ENCODE measurements around the gene MAP2K1. TPM values are rescaled to one million over a fixed set of nuclear protein-coding genes. Genes with fewer than 3 reads are reported as not detected.

Gene MAP2K1
- total RNA-seq, 1 experiment from 2014 or later: 63.7 TPM

- Histone ChIP-seq H3K4me1 (no peaks in the 10 kb centered on the region), H3K9me3 (no peaks in the 10 kb centered on the region), H3K4me3 (ENCODE audit: low read depth, low read length) (no peak overlapping the region), H3K27me3 (replicated peaks; ENCODE audit: control insufficient read depth, insufficient read depth, low read length) (no peaks in the 10 kb centered on the region), H3K36me3 (ENCODE audit: control insufficient read depth, insufficient read depth, low read length) (no peaks in the 10 kb centered on the region; the same call in 1 of the 2 replicates)
- DNase-seq: no peak
- intact Hi-C loops (cut with micrococcal nuclease; ENCODE audit: unreplicated experiment): no loop called here
- no peak overlapping the region for H3K27ac Mint-ChIP-seq (ENCODE audit: unreplicated experiment)
- ChIA-PET POLR2A (no interaction called here), CTCF (no interaction called here)
- no peaks in the 10 kb centered on the region for H3K9me3 Mint-ChIP-seq (ENCODE audit: unreplicated experiment)
- no peaks in the 10 kb centered on the region for H3K4me1 Mint-ChIP-seq (ENCODE audit: low read depth, unreplicated experiment)
- BruUV-seq (replicated peaks): no TSS peak
- peaks cover 37% of the 10 kb centered on the region for H3K36me3 Mint-ChIP-seq (ENCODE audit: insufficient read depth, unreplicated experiment)
- no peaks in the 10 kb centered on the region for H3K27me3 Mint-ChIP-seq (ENCODE audit: insufficient read depth, unreplicated experiment)
- H3K4me3 Mint-ChIP-seq (ENCODE audit: unreplicated experiment): no peak overlapping the region
- no peak for TF ChIP-seq CTCF (IDR thresholded peaks at IDR 0.05; ENCODE audit: insufficient read depth in 1 of 2, low read depth in 1 of 2, low read length in 1 of 2, severe bottlenecking in 1 of 2, unreplicated experiment in 1 of 2)
Measured at GRCh38 chr15:66394472-66394871, 7.8 kb downstream of the MAP2K1 start.

GRCh38 chr15:66394915-66395314, 8.2 kb downstream of the MAP2K1 start:
- Mint-ChIP-seq H3K36me3 (ENCODE audit: insufficient read depth, unreplicated experiment) (peaks cover 41% of the 10 kb centered on the region), H3K9me3 (ENCODE audit: unreplicated experiment) (no peaks in the 10 kb centered on the region), H3K27me3 (ENCODE audit: insufficient read depth, unreplicated experiment) (no peaks in the 10 kb centered on the region), H3K4me1 (ENCODE audit: low read depth, unreplicated experiment) (no peaks in the 10 kb centered on the region), H3K4me3 (ENCODE audit: unreplicated experiment) (no peak overlapping the region), H3K27ac (ENCODE audit: unreplicated experiment) (no peak overlapping the region)
- no peaks in the 10 kb centered on the region; the same call in 1 of the 2 replicates for H3K36me3 ChIP-seq (ENCODE audit: control insufficient read depth, insufficient read depth, low read length)
- BruUV-seq (replicated peaks): no TSS peak
- H3K27me3 ChIP-seq (replicated peaks; ENCODE audit: control insufficient read depth, insufficient read depth, low read length): no peaks in the 10 kb centered on the region
- intact Hi-C loops (cut with micrococcal nuclease; ENCODE audit: unreplicated experiment): no loop called here
- H3K4me1 ChIP-seq: no peaks in the 10 kb centered on the region
- POLR2A ChIA-PET: no interaction called here
- no peak for DNase-seq
- no peaks in the 10 kb centered on the region for H3K9me3 ChIP-seq
- H3K4me3 ChIP-seq (ENCODE audit: low read depth, low read length): no peak overlapping the region
- TF ChIP-seq CTCF (IDR thresholded peaks at IDR 0.05; ENCODE audit: insufficient read depth in 1 of 2, low read depth in 1 of 2, low read length in 1 of 2, severe bottlenecking in 1 of 2, unreplicated experiment in 1 of 2): no peak
- CTCF ChIA-PET: no interaction called here

GRCh38 chr15:66399276-66399675, 12.6 kb downstream of the MAP2K1 start:
- TF ChIP-seq CTCF (IDR thresholded peaks at IDR 0.05; ENCODE audit: insufficient read depth in 1 of 2, low read depth in 1 of 2, low read length in 1 of 2, severe bottlenecking in 1 of 2, unreplicated experiment in 1 of 2): no peak
- Histone ChIP-seq H3K36me3 (ENCODE audit: control insufficient read depth, insufficient read depth, low read length) (no peaks in the 10 kb centered on the region; the same call in 1 of the 2 replicates), H3K4me1 (no peaks in the 10 kb centered on the region; the same call in 1 of the 2 replicates), H3K4me3 (ENCODE audit: low read depth, low read length) (no peak overlapping the region), H3K9me3 (no peaks in the 10 kb centered on the region), H3K27me3 (replicated peaks; ENCODE audit: control insufficient read depth, insufficient read depth, low read length) (no peaks in the 10 kb centered on the region)
- H3K4me3 Mint-ChIP-seq (ENCODE audit: unreplicated experiment): no peak overlapping the region
- intact Hi-C loops (cut with micrococcal nuclease; ENCODE audit: unreplicated experiment): no loop called here
- H3K27ac Mint-ChIP-seq (ENCODE audit: unreplicated experiment): no peak overlapping the region
- no peak for DNase-seq
- ChIA-PET CTCF (no interaction called here), POLR2A (no interaction called here)
- no TSS peak for BruUV-seq (replicated peaks)
- no peaks in the 10 kb centered on the region for H3K9me3 Mint-ChIP-seq (ENCODE audit: unreplicated experiment)
- no peaks in the 10 kb centered on the region for H3K27me3 Mint-ChIP-seq (ENCODE audit: insufficient read depth, unreplicated experiment)
- H3K4me1 Mint-ChIP-seq (ENCODE audit: low read depth, unreplicated experiment): peaks cover 2% of the 10 kb centered on the region
- H3K36me3 Mint-ChIP-seq (ENCODE audit: insufficient read depth, unreplicated experiment): peaks cover 25% of the 10 kb centered on the region

Data from Caco-2 (cell line).